Lower leg skin (tissue), 3 donors: ENCODE results near the gene ENAH.

Experiments used
- CTCF ChIP-seq, 3 donors: fragments of 450-650 bp; IDR thresholded peaks; one replicate each; pipeline ENCODE4 v1.5.1; 2016; ENCODE audit warnings: antibody characterized with exemption in 3 of 3, mild to moderate bottlenecking in 3 of 3, moderate library complexity in 2 of 3
- POLR2A ChIP-seq, 2 donors: fragments of 450-650 bp; IDR thresholded peaks; one replicate each; pipeline ENCODE4 v1.6.1; 2016 to 2017; ENCODE audit warnings: antibody characterized with exemption in 2 of 2, mild to moderate bottlenecking in 1 of 2, moderate library complexity in 1 of 2

GRCh38 chr1:225437710-225438437 is 215.0 kb downstream of the ENAH start:
- no peak for TF ChIP-seq CTCF (IDR thresholded peaks at IDR 0.05)
- TF ChIP-seq POLR2A (IDR thresholded peaks at IDR 0.05) = no peak
